ENCODE data around the gene GABARAPL1.
A peak's percentile ranks its signal among the peaks of the same experiment; 100 is the strongest.
"Not testable (repeated sequence)": the region's sequence is repeated elsewhere in the genome, so short reads cannot be mapped to it uniquely, and the experiment has no call there.

GABARAPL1 gene

DNA sequence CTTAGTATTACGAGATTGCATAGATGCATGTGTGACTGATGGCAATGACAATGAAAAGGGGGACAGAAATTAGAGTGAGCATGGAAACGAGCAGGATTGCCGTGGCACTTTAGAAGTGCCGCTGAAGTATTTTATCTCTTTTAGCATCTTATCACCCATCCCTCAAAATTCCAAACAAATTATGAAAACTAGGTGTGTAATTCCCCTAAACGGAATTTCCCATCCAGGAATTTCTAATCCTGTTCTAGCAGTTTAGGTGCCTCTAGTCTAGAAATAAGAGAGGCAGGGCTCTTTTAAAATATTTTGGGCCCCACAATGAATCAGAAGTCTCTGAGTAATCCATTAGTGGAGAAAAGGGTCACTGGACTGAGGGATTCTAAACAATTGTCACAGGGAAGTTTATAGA is 32.9 kb upstream of the GABARAPL1 start:
- TF ChIP-seq, protein P1, sequence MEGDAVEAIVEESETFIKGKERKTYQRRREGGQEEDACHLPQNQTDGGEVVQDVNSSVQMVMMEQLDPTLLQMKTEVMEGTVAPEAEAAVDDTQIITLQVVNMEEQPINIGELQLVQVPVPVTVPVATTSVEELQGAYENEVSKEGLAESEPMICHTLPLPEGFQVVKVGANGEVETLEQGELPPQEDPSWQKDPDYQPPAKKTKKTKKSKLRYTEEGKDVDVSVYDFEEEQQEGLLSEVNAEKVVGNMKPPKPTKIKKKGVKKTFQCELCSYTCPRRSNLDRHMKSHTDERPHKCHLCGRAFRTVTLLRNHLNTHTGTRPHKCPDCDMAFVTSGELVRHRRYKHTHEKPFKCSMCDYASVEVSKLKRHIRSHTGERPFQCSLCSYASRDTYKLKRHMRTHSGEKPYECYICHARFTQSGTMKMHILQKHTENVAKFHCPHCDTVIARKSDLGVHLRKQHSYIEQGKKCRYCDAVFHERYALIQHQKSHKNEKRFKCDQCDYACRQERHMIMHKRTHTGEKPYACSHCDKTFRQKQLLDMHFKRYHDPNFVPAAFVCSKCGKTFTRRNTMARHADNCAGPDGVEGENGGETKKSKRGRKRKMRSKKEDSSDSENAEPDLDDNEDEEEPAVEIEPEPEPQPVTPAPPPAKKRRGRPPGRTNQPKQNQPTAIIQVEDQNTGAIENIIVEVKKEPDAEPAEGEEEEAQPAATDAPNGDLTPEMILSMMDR (IDR thresholded peaks at IDR 0.05; ENCODE audit: low read depth, low read length): no peak
- no peak for TF ChIP-seq POLR2A (IDR thresholded peaks at IDR 0.05; ENCODE audit: extremely low read depth, insufficient read length)
- no peak for TF ChIP-seq MYC (IDR thresholded peaks at IDR 0.05; ENCODE audit: low read depth, low read length)
- TF ChIP-seq, protein P2, sequence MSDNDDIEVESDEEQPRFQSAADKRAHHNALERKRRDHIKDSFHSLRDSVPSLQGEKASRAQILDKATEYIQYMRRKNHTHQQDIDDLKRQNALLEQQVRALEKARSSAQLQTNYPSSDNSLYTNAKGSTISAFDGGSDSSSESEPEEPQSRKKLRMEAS (IDR thresholded peaks at IDR 0.05; ENCODE audit: low read depth, low read length): no peak
- DNase-seq (ENCODE audit: low read depth): no peak
- H3K4me3 ChIP-seq (ENCODE audit: low read depth, low read length): no peak overlapping the region

DNA sequence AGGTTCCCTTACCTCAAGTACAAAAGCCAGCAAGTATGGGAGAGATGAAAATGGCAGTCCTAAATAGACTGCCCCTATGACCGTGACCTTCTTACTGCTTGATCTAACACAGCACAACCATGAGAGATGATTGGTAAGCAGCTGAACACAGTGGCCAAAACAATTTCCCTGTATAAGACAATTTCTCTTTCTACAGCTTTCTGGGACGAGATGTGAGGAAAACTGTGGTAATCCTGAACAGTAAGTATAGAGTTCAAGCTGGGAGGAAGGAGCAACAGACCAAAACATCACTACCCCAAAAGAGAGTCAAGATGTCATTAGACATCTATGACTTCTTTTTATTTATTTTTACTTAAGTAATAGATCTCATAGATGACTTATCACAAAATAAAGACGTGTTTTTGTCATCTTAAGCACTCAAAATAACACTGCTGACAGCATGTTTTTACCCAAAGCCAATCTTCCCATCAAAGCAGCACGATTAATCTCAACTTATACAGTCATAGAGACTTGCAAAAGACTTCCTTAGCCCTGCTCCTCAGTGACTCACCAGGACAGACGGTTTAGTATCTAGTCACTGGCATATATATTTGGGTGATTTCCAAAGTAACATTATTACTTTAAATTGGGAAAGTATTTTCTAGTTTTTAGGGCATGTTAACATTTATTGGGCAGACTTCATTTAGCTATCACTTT is 30.2 kb upstream of the GABARAPL1 start:
- DNase-seq (ENCODE audit: low read depth): peak; percentile 43

DNA sequence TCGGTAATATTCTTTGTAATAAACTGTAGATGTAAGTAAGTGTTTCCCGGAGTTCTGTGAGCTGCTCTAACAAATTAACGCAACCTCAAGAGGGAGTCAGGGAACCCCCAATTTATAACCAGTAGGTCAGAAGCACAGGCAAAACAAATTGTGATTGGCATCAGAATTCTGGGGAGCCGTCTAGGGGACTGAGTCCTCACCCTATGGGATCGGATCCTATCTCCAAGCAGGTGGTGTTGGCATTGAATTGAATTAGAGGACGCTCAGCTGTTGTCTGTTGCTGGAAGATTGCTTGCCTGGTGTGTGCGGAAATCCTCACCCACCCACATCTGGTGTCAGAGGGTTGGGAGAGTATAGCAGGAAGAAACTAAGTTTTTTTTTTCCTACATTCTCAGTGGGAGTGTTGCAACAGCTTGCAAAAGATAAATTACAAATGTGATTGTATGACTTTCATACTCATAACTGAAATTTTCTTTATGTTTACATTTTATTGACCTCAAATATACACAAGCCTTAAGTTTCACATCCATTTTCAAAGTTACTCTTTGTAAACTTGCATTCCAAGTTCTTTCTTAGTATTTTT is 28.3 kb upstream of the GABARAPL1 start:
- TF ChIP-seq MYC (IDR thresholded peaks at IDR 0.05; ENCODE audit: low read depth, low read length): no peak
- TF ChIP-seq, protein P1 (IDR thresholded peaks at IDR 0.05; ENCODE audit: low read depth, low read length): no peak
- TF ChIP-seq, protein P2 (IDR thresholded peaks at IDR 0.05; ENCODE audit: low read depth, low read length): no peak
- no peak for TF ChIP-seq POLR2A (IDR thresholded peaks at IDR 0.05; ENCODE audit: extremely low read depth, insufficient read length)
- DNase-seq (ENCODE audit: low read depth): no peak
- no peak overlapping the region for H3K4me3 ChIP-seq (ENCODE audit: low read depth, low read length)

More for the DNA sequence above, 30.2 kb upstream of the GABARAPL1 start:
- H3K4me3 ChIP-seq (ENCODE audit: low read depth, low read length): no peak overlapping the region
- TF ChIP-seq, protein P1 (IDR thresholded peaks at IDR 0.05; ENCODE audit: low read depth, low read length): no peak
- no peak for TF ChIP-seq MYC (IDR thresholded peaks at IDR 0.05; ENCODE audit: low read depth, low read length)
- TF ChIP-seq, protein P2 (IDR thresholded peaks at IDR 0.05; ENCODE audit: low read depth, low read length): no peak
- TF ChIP-seq POLR2A (IDR thresholded peaks at IDR 0.05; ENCODE audit: extremely low read depth, insufficient read length): no peak

DNA sequence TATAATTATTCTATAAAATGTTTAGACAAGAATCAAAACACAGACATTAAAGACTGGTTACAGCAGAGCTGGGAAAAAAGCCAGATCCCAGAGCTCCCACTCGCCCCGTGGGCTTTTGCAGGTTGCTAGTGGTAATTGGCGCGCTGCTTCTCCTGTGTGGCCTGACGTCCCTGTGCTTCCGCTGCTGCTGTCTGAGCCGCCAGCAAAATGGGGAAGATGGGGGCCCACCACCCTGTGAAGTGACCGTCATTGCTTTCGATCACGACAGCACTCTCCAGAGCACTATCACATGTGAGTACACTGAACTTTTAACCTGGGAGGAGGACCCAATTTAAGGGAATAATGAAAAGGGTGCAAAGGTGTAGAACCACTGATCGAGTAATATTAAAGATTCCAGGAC is 26.4 kb upstream of the GABARAPL1 start:
- DNase-seq (ENCODE audit: low read depth): peak; percentile 16
- H3K4me3 ChIP-seq (ENCODE audit: low read depth, low read length): no peak overlapping the region
- TF ChIP-seq, protein P2 (IDR thresholded peaks at IDR 0.05; ENCODE audit: low read depth, low read length): no peak
- TF ChIP-seq MYC (IDR thresholded peaks at IDR 0.05; ENCODE audit: low read depth, low read length) (no peak), POLR2A (IDR thresholded peaks at IDR 0.05; ENCODE audit: extremely low read depth, insufficient read length) (no peak)
- TF ChIP-seq, protein P1 (IDR thresholded peaks at IDR 0.05; ENCODE audit: low read depth, low read length): no peak

DNA sequence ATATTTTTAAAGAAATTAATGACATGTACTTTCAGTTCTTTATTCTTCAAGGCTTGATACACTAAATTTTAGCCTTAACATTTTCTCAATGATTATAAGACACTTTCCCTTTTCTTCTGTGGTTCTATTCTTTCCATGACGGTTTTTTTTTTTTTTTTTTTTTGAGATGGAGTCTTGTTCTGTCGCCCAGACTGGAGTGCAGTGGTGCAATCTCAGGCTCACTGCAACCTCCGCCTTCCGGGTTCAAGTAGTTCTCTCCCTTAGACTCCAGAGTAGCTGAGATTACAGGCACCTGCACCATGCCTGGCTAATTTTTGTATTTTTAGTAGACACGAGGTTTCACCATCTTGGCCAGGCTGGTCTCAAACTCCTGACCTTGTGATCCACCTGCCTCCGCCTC is 25.7 kb upstream of the GABARAPL1 start:
- H3K4me3 ChIP-seq (ENCODE audit: low read depth, low read length); DNase-seq (ENCODE audit: low read depth): not testable (repeated sequence)

DNA sequence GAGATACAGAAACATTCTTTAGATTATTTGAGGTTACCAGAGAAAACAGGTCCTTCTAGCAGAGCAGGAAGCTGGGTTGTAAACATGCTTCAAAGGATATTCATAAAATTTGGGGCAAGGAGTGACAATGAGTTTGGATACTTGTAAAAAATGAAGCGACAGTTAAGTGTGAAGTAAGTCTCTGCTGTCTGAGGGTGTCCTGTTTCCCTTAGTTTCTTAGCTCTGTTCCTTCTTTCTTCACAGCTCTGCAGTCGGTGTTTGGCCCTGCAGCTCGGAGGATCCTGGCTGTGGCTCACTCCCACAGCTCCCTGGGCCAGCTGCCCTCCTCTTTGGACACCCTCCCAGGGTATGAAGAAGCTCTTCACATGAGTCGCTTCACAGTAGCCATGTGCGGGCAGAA is 23.0 kb upstream of the GABARAPL1 start:
- H3K4me3 ChIP-seq (ENCODE audit: low read depth, low read length): no peak overlapping the region
- no peak for DNase-seq (ENCODE audit: low read depth)
- no peak for TF ChIP-seq MYC (IDR thresholded peaks at IDR 0.05; ENCODE audit: low read depth, low read length)
- no peak for TF ChIP-seq POLR2A (IDR thresholded peaks at IDR 0.05; ENCODE audit: extremely low read depth, insufficient read length)
- TF ChIP-seq, protein P1 (IDR thresholded peaks at IDR 0.05; ENCODE audit: low read depth, low read length): no peak
- TF ChIP-seq, protein P2 (IDR thresholded peaks at IDR 0.05; ENCODE audit: low read depth, low read length): no peak

All from NB4 (cell line).